ENCODE measurements around the gene TTBK1. TPM values are rescaled to one million over a fixed set of nuclear protein-coding genes. Genes with fewer than 3 reads are reported as not detected.
A peak's percentile ranks its signal among the peaks of the same experiment; 100 is the strongest.

The TTBK1 gene
- total and polyA plus RNA-seq, 2 donors (not counting 1 experiment from before 2014, with no cell fraction given): under 0.01 TPM; not detected in 1

DNA sequence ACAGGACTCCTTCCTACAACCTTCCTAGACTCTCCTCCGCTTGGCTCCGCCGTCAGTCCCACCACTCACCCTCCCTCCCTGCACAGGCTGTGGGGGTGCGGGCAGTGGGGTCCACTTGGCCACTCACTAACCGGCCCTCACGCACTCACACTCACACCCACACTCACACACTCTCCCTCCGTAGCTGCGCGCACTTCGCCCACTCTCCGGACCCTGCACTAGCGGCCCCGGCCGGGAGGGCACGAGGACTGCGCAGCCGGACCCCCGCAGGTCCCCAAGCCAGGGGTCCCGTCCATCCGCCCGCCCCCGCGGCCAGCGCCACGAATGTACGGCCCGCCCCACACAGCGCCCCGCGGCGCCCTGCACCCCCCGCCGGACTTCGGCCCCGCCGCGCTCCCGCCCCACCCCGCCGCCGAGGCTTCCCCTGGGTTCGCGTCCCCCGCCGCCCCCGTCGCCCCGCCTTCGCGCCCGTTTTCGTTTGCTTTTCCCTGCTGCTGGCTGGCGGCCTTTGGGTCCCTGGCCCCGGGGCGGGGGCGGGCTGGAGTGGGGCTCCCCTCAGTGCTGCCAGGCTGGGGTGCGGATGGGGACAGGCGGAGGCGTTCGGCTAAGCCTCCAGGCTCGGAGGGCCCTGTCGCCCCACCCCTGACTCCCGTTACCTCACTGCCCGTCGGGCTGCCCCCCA, 31.8 kb downstream of the TTBK1 start:
- DNase-seq (ENCODE audit: low read depth in 2 of 2): no peak
- no peaks in the 10 kb centered on the region for H3K36me3 ChIP-seq (ENCODE audit: control insufficient read depth, insufficient read depth, low read length)
- H3K4me2 ChIP-seq (ENCODE audit: extremely low read depth, insufficient read depth, low read length): peak overlapping the region; percentile 44
- no peaks in the 10 kb centered on the region for H3K79me2 ChIP-seq (ENCODE audit: control insufficient read depth, insufficient read depth, low read length)
- H3K4me3 ChIP-seq (replicated peaks in 1 of 4; ENCODE audit: control extremely low read depth in 1 of 4, insufficient read depth in 1 of 4, low read depth in 3 of 4, low read length in 4 of 4): peak overlapping the region in 1 of 4 experiments; percentile 34
- no peak overlapping the region for H3K27ac ChIP-seq (ENCODE audit: insufficient read depth, low read length)
- H4K20me1 ChIP-seq (ENCODE audit: control insufficient read depth, extremely low read depth, insufficient read depth, low read length): no peaks in the 10 kb centered on the region
- no peak overlapping the region for H3K9ac ChIP-seq (ENCODE audit: insufficient read depth, low read length)
- H3K27me3 ChIP-seq (ENCODE audit: control insufficient read depth, insufficient read depth, low read length): peaks cover 39% of the 10 kb centered on the region
- H3K4me1 ChIP-seq (ENCODE audit: control insufficient read depth, extremely low read depth, insufficient read depth, low read length): no peaks in the 10 kb centered on the region
- no peak overlapping the region for H2AFZ ChIP-seq (ENCODE audit: low read length)
- TF ChIP-seq, protein P1, sequence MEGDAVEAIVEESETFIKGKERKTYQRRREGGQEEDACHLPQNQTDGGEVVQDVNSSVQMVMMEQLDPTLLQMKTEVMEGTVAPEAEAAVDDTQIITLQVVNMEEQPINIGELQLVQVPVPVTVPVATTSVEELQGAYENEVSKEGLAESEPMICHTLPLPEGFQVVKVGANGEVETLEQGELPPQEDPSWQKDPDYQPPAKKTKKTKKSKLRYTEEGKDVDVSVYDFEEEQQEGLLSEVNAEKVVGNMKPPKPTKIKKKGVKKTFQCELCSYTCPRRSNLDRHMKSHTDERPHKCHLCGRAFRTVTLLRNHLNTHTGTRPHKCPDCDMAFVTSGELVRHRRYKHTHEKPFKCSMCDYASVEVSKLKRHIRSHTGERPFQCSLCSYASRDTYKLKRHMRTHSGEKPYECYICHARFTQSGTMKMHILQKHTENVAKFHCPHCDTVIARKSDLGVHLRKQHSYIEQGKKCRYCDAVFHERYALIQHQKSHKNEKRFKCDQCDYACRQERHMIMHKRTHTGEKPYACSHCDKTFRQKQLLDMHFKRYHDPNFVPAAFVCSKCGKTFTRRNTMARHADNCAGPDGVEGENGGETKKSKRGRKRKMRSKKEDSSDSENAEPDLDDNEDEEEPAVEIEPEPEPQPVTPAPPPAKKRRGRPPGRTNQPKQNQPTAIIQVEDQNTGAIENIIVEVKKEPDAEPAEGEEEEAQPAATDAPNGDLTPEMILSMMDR (conservative IDR thresholded peaks at IDR 0.05 in 1 of 2, IDR thresholded peaks at IDR 0.05 in 1 of 2; ENCODE audit: low read depth in 1 of 2, low read length in 2 of 2): no peak
- peak; percentile 84 for TF ChIP-seq EZH2 (IDR thresholded peaks at IDR 0.05; ENCODE audit: low read length, missing control alignments)
- H3K9me3 ChIP-seq (ENCODE audit: control insufficient read depth, insufficient read depth, low read depth, low read length): no peaks in the 10 kb centered on the region

DNA sequence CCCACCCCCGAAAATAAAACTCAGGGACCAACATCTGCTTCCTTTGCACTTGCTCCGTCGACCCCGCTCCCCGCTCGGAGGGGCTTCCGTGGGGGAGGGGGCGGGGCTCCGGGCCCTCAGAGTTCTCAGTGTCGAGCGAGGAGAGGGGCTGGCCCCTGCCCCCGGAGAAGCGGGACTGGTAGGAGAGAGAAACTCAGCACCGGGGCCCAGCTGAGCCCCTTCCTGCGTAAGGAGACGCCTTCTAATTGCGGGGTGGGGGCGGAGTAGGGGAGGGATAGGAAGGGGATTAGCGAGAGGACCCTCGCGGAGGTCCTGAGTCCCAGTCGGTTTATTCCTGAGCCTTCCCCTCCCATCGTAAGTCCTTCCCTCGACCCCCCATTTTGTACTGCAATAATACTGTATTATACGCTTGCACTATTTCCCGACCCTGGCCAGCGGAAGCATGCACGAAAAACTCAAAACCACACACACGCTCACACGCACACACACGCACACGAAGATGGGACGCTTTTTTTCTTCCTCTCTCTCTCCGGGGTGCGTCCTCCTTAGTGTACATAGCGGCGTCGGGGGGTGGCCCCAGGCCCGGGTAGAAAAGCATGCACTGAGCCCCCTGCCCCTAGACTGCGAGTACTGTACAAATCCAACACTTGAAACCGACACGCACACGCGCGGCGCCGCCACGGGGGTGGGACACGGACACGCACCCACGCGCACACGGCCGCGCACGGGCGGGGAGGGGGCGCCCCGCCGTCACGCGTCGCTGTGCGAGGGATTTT, 32.7 kb downstream of the TTBK1 start:
- no peak overlapping the region for H3K4me2 ChIP-seq (ENCODE audit: extremely low read depth, insufficient read depth, low read length)
- DNase-seq (ENCODE audit: low read depth in 2 of 2): peak in 1 of 2 donors; percentile 16

More for the DNA sequence above, 32.7 kb downstream of the TTBK1 start:
- no peak overlapping the region for H2AFZ ChIP-seq (ENCODE audit: low read length)
- no peak overlapping the region for H3K9ac ChIP-seq (ENCODE audit: insufficient read depth, low read length)
- no peak overlapping the region for H3K27ac ChIP-seq (ENCODE audit: insufficient read depth, low read length)
- no peaks in the 10 kb centered on the region for H3K79me2 ChIP-seq (ENCODE audit: control insufficient read depth, insufficient read depth, low read length)
- H3K4me3 ChIP-seq (replicated peaks in 1 of 4; ENCODE audit: control extremely low read depth in 1 of 4, insufficient read depth in 1 of 4, low read depth in 3 of 4, low read length in 4 of 4): no peak overlapping the region
- TF ChIP-seq, protein P1 (conservative IDR thresholded peaks at IDR 0.05 in 1 of 2, IDR thresholded peaks at IDR 0.05 in 1 of 2; ENCODE audit: low read depth in 1 of 2, low read length in 2 of 2): no peak
- TF ChIP-seq EZH2 (IDR thresholded peaks at IDR 0.05; ENCODE audit: low read length, missing control alignments): peak; percentile 87
- H3K27me3 ChIP-seq (ENCODE audit: control insufficient read depth, insufficient read depth, low read length): peaks cover 33% of the 10 kb centered on the region
- H3K36me3 ChIP-seq (ENCODE audit: control insufficient read depth, insufficient read depth, low read length): no peaks in the 10 kb centered on the region
- no peaks in the 10 kb centered on the region for H3K4me1 ChIP-seq (ENCODE audit: control insufficient read depth, extremely low read depth, insufficient read depth, low read length)
- no peaks in the 10 kb centered on the region for H4K20me1 ChIP-seq (ENCODE audit: control insufficient read depth, extremely low read depth, insufficient read depth, low read length)
- H3K9me3 ChIP-seq (ENCODE audit: control insufficient read depth, insufficient read depth, low read depth, low read length): no peaks in the 10 kb centered on the region

Measured in fibroblast of lung (primary cell).